ENCODE data around the gene WIPF3.
"Not testable (repeated sequence)": the region's sequence is repeated elsewhere in the genome, so short reads cannot be mapped to it uniquely, and the experiment has no call there.

WIPF3 gene

GRCh38 chr7:29881724-29882123, 75.4 kb downstream of the WIPF3 start:
- no peak for DNase-seq (ENCODE audit: low read depth, low spot score)

GRCh38 chr7:29882481-29882880, 76.2 kb downstream of the WIPF3 start:
- no peak for DNase-seq (ENCODE audit: low read depth, low spot score)

GRCh38 chr7:29883462-29884398, 77.4 kb downstream of the WIPF3 start:
- DNase-seq (ENCODE audit: low read depth, low spot score) = no peak

- DNase-seq (ENCODE audit: low read depth, low spot score) = no peak
These were observed 78.3 kb downstream of the WIPF3 start for GRCh38 chr7:29884399-29885272.

GRCh38 chr7:29885626-29886025, 79.3 kb downstream of the WIPF3 start:
- no peak for DNase-seq (ENCODE audit: low read depth, low spot score)

GRCh38 chr7:29886827-29887226, 80.5 kb downstream of the WIPF3 start:
- no peak for DNase-seq (ENCODE audit: low read depth, low spot score)

- no peak for DNase-seq (ENCODE audit: low read depth, low spot score)
These were observed 81.7 kb downstream of the WIPF3 start for GRCh38 chr7:29888006-29888405.

- DNase-seq (ENCODE audit: low read depth, low spot score) = no peak
These were observed 83.0 kb downstream of the WIPF3 start for GRCh38 chr7:29889288-29889687.

- no peak for DNase-seq (ENCODE audit: low read depth, low spot score)
These were observed 83.9 kb downstream of the WIPF3 start for GRCh38 chr7:29890251-29890650.

GRCh38 chr7:29890786-29891185, 84.5 kb downstream of the WIPF3 start:
- not testable (repeated sequence) for DNase-seq (ENCODE audit: low read depth, low spot score)

- DNase-seq (ENCODE audit: low read depth, low spot score) = no peak
These were observed 85.5 kb downstream of the WIPF3 start for GRCh38 chr7:29891766-29892165.

GRCh38 chr7:29892231-29892630, 85.9 kb downstream of the WIPF3 start:
- DNase-seq (ENCODE audit: low read depth, low spot score) = no peak

GRCh38 chr7:29893351-29893965, 87.2 kb downstream of the WIPF3 start:
- DNase-seq (ENCODE audit: low read depth, low spot score) = no peak

GRCh38 chr7:29894256-29894655, 87.9 kb downstream of the WIPF3 start:
- no peak for DNase-seq (ENCODE audit: low read depth, low spot score)

GRCh38 chr7:29895559-29895958, 89.3 kb downstream of the WIPF3 start:
- DNase-seq (ENCODE audit: low read depth, low spot score) = no peak

- DNase-seq (ENCODE audit: low read depth, low spot score) = no peak
These were observed 90.5 kb downstream of the WIPF3 start for GRCh38 chr7:29896685-29897411.

GRCh38 chr7:29898301-29898700, 92.0 kb downstream of the WIPF3 start:
- DNase-seq (ENCODE audit: low read depth, low spot score) = no peak

GRCh38 chr7:29900745-29901144, 94.4 kb downstream of the WIPF3 start:
- DNase-seq (ENCODE audit: low read depth, low spot score) = no peak

- DNase-seq (ENCODE audit: low read depth, low spot score) = no peak
These were observed 100.1 kb downstream of the WIPF3 start for GRCh38 chr7:29906200-29907022.

GRCh38 chr7:29914180-29914579, 107.9 kb downstream of the WIPF3 start:
- no peak for DNase-seq (ENCODE audit: low read depth, low spot score)
